HG03457 (cell line): ENCODE data around the gene PIK3R5.

Experiments
- ATAC-seq: cut with Tn5 transposase; IDR thresholded peaks from one replicate; pipeline ENCODE4 v1.9.1; 2021; ENCODE audit warnings: moderate number of reproducible peaks; ENCODE audit not compliant: unreplicated experiment

PIK3R5 gene

GRCh38 chr17:8838551-8839095 lies 126.9 kb downstream of the PIK3R5 start:
- no peak for ATAC-seq

GRCh38 chr17:8837563-8838075 lies 127.9 kb downstream of the PIK3R5 start:
- no peak for ATAC-seq

- ATAC-seq, result no peak
Observed at GRCh38 chr17:8836821-8837562, 128.5 kb downstream of the PIK3R5 start.

GRCh38 chr17:8835631-8836364 lies 129.7 kb downstream of the PIK3R5 start:
- ATAC-seq, result no peak

- ATAC-seq, result no peak
Observed at GRCh38 chr17:8835106-8835505, 130.4 kb downstream of the PIK3R5 start.

- ATAC-seq, result no peak
Observed at GRCh38 chr17:8832711-8833352, 132.7 kb downstream of the PIK3R5 start.

GRCh38 chr17:8831234-8831849 lies 134.2 kb downstream of the PIK3R5 start:
- ATAC-seq, result no peak

GRCh38 chr17:8830141-8830540 lies 135.4 kb downstream of the PIK3R5 start:
- no peak for ATAC-seq

- no peak for ATAC-seq
Observed at GRCh38 chr17:8829036-8829941, 136.2 kb downstream of the PIK3R5 start.
